NCI-H69 (cell line): ENCODE measurements around the gene VRTN.
"Not testable (repeated sequence)": the region's sequence is repeated elsewhere in the genome, so short reads cannot be mapped to it uniquely, and the experiment has no call there.

Experiments used
- DNase-seq: peaks from one replicate; lab custom pipeline; 2025; lab: John Stamatoyannopoulos, UW

VRTN gene

DNA sequence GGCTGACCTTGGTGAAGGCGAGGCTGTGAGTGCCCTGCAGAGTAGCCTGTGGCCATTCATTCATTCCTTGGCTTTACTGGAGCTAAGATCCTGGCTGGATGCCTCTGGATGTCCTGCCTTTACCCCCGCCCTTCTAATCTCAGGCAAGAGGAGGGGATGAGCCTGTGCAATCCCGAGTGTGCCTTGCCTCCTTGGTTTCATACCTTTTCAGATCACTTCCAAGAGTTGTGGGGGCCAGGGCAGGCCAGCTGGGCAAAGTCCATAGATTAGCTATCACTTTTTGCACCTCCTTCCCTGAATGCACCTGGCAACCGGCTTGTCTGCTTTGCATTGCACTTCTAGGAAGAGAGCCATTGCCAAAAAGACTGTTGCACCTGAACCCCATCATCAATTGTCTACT is 1.5 kb downstream of the VRTN start:
- DNase-seq, result no peak

DNA sequence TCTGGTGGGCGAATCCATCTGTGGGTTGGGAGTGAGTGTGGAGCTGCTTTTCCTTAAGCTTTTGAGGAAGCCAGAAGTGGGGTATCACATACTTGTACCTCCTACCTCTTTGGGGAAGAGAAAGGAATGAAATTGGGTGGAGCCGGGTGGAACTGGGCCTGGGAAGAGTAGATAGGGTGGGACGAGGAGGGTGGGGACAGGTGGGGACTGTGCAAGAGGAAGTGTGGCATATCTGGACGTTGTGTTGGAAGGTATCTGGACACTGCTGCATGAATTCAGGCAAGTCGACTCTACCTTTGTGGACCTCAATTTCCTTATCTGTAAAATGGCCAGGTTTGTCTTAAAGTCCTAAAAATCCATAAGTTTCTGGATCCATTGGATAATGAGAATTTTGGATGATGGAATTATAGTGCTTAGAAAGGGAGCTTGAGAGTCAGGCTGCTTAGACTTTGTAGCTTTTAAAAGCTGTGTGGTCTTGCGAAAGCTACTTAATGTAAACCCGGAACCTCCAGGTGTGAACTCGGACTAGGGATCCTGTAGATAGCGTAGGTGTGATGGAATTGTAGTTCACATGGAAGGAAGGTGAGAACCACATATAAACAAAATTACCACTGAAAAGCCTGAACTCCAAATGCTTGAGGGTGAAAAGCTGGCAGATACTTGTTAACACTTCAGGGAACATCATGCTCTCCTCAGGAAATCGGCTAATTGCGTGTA is 2.1 kb downstream of the VRTN start:
- no peak for DNase-seq

DNA sequence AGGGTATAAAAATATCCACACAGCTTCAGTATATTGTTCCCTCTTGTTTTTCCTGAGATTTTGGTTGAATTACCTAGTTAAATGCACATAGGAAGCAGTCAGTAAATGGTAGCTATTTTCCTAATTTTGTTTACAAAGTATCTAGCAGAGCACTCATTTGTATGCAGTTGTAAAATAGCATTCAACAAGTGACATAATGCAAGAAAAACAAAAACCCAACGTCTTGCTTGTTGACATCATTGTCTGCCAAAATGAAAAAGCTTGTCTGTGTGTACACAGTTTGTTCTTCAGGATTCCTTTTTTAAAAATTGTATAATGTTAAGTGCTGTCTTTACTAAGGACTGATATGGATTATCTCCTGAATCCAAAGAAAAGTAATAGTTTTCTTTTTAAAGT is 2.7 kb downstream of the VRTN start:
- DNase-seq, result no peak

DNA sequence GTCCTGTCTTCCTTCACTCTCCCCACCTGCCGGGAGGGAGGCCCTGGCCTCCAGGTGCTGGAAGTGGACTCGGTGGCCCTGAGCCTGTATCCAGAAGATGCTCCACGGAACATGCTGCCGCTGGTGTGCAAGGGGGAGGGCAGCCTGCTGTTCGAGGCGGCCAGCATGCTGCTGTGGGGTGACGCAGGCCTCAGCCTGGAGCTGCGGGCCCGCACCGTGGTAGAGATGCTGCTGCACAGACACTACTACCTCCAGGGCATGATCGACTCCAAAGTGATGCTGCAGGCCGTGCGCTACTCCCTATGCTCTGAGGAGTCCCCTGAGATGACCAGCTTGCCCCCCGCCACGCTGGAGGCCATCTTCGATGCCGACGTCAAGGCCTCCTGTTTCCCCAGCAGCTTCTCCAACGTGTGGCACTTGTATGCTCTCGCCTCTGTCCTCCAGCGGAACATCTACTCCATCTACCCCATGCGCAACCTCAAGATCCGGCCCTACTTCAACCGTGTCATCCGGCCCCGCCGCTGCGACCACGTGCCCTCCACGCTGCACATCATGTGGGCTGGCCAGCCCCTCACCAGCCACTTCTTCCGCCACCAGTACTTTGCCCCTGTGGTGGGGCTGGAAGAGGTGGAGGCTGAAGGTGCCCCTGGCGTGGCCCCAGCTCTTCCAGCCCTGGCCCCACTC is 8.8 kb downstream of the VRTN start:
- DNase-seq, result no peak

DNA sequence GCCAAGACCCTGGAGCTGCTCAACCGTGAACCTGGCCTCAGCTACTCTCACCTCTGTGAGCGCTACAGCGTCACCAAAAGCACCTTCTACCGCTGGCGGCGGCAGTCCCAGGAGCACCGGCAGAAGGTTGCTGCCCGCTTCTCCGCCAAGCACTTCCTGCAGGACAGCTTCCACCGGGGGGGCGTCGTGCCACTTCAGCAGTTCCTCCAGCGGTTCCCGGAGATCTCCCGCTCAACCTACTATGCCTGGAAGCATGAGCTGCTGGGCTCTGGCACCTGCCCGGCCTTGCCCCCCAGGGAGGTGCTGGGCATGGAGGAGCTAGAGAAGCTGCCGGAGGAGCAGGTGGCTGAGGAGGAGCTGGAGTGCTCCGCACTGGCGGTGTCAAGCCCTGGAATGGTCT is 9.3 kb downstream of the VRTN start:
- no peak for DNase-seq

DNA sequence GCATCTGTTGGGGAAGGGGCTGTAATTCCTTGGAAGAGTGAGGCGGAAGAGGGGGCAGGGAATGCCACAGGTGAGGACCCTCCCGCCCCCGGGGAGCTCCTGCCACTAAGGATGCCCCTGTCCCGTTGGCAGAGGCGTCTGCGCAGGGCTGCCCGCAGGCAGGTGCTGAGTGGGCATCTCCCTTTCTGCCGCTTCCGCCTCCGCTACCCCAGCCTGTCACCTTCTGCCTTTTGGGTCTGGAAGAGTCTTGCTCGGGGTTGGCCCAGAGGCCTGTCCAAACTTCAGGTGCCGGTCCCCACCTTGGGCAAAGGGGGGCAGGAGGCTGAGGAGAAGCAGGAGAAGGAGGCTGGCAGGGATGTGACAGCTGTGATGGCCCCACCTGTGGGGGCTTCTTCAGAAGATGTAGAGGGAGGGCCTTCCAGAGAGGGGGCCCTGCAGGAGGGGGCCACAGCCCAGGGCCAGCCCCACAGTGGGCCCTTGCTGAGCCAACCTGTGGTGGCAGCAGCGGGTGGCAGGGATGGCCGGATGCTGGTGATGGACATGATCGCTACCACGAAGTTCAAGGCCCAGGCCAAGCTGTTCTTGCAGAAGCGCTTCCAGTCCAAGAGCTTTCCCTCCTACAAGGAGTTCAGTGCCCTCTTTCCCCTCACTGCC is 10.0 kb downstream of the VRTN start:
- DNase-seq, result no peak

DNA sequence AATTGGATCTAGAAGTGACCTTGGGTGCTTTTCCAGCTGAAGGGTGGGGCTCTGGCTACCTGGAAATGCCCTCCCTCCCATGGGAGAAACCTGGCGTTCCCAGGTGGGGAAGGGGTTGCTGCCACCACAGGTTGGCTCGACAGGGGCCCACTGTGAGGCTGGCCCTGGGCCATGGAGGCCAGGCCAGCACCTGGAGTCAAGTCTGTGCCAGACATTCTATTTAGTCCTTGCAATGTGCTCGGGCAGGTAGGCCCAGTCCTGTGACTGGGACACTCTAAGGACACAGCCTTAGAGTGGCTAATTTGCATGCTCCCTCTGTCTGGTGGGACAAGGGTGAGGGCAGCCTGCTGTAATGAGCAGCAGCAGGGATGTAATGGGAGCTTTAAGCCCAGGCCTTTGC is 11.9 kb downstream of the VRTN start:
- no peak for DNase-seq

DNA sequence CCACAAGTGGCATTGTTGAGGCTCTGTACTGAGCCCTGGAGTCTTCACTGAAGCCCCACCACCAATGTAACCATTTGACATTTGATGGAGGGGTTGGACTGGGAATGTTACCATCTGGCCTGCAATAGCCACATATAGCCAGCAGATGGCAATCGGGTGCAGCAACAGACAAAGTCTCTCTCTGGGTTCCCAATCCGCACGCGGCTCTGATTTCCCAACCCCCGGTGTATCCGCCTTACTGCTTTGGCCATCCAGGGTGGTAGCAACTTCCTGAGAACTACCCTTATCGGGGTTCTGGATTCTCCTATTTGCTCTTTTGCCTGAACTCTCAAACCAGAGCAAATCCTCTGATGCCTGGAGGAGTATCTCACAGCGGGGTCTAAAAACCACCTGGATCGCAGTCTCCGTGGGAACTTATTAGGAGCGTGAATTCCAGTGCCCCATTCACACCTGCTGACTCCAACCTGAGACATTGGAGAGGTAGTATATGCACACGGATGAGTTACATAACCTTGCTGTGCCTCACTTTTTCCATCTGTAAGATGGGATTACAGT is 14.2 kb downstream of the VRTN start:
- DNase-seq, result peak; percentile 83

DNA sequence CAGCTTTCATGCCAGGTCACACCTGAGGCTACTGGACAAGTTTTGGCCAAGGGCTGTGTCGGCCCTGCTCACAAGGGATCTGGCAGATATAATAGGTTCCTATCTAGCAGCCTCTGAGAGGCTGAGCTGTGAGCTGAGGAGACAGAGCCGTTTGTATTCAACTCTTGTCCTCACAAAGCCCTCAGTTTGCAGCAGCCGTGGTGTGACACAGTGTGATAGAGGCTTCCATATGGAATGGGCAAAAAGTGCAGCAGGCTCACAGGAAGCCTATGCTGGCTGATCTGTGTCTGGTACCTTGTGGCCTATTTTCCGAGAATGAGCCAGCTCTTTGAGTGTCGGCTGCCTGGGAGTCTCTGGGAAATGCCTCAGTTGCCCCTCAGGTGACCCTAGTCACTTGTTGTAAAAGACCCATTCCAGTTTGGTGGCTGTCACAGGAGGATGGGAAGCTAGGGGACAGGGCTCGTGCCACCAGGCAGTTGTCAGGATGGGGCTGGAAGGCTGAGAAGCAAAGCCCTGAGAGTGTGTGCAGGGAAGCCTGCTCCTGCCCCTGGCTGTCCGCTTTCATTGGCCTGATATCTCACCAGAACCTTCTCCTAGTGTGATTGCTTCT is 16.1 kb downstream of the VRTN start:
- no peak for DNase-seq

DNA sequence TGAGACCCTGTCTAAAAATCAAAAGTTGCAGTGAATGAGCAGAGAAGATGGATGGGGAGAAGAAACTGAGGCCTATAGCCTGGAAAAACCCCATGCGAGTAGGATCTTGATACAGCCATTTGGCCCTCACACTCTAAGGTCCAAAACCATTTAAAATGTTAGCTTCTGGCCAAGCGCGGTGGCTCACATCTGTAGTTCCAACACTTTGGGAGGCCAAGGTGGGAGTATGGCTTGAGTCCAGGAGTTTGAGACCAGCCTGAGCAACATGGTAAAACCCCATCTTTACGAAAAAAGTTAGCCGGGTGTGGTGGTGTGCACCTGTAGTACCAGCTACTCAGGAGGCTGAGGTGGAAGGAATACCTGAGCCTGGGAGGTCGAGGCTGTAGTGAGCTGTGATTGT is 19.8 kb downstream of the VRTN start:
- no peak for DNase-seq

DNA sequence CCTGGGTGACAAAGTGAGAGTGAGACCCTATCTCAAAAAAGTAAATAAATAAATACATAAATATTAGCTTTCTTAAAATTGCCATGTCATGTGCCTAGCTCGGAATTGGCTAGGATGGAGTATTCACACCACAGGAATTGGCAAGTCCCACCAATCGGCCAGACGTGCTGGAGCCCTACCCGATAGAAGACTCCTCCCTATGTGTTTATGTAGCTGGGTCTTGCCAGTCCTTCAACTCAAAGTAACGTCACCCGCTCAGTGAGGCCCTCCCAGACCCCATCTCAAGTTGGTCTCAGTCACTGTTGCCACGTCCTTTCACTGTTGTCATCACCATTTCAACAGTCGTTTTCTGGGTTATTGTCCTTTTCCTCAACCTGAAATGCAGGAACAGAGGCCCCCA is 20.2 kb downstream of the VRTN start:
- DNase-seq, result no peak

DNA sequence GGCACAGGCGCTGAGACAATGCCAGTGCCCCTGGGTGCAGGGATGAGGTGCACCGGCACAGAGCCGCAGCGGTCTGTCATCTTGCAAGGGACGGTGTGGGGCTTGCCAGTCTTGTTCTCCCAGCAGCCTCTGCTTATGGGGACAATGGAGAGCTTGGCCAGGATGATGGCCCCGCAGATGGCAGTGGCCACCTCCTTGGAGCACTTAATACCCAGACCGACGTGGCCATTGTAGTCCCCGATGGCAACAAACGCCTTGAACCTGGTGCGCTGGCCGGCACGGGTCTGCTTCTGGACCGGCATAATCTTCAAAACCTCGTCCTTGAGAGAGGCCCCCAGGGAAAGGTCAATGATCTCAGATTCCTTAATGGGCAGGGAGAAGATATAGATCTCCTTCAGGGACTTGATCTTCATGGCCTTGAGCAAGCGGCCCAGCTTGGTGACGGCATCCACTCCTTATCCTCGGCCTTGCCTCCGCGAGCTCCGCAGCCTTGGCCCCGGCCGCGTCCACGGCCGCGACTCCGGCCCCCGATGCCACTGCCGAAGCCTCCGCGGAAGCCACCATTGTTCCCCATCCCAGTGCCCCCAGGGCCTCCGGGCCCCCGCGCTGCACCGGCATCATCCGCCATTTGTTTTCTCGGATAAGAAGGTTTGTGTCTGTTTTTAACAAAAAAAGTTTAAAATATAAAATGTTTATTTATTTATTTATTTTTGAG is 29.9 kb downstream of the VRTN start:
- DNase-seq, result no peak

DNA sequence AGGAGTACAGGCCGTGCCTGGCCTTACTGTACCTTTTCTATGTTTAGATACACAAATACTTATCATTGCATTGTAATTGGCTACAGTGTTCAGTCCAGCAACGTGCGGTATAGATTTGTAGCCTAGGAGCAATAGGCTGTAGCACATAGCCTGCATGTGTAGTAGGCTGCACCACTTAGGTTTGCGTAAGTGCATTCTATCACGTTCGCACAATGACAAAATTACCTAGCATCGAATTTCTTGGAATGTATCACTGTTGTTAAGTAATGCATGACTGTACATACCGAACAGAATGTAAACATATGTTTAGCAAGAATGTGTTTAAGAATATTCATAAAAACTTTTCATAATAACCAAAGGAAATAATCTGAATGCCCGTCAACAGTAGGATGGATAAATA is 31.9 kb downstream of the VRTN start:
- DNase-seq, result no peak

DNA sequence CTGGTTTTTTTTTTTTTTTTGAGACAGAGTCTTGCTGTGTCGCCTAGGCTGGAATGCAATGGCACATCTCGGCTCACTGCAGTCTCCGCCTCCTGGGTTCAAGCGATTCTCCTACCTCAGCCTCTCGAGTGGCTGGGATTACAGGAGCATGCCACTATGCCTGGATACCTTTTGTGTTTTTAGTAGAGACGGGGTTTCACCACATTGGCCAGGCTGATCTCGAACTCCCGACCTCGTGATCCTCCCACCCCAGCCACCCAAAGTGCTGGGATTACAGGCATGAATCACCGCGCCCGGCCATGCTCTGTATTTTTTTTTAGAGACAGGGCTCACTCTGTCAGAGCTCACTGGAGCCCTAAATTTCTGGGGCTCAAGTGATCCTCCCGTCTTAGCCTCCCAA is 32.6 kb downstream of the VRTN start:
- DNase-seq, result no peak

DNA sequence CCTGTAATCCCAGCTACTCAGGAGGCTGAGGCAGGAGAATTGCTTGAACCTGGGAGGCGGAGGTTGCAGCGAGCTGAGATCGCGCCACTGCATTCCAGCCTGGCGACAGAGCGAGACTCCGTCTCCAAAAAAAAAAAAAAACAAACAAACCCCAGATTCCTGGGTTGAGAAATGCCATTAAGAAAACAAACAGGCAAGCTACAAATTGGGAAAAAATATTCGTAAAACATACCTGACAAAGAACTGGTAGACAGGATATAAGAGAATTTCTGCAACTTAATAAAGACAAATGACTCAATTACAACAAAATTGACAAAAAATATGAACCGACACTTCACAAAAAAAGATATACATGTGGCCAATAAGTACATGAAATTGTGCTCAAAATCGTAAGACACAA is 33.3 kb downstream of the VRTN start:
- DNase-seq, result not testable (repeated sequence)

DNA sequence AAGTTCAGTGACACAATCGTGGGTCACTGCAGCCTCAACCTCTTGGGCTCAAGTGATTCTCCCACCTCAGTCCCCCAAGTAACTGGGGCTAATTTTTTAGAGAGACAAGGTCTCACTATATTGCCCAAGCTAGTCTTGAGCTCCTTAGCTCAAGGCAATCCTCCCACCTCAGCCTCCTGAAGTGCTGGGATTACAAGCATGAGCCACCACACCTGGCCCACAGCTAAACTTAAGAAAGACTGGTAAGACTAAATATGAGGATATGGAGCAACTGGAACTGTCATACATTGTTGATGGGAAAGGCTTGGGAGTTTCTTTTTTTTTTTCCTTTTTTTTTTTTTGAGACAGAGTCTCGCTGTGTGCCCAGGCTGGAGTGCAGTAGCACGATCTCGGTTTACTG is 34.0 kb downstream of the VRTN start:
- no peak for DNase-seq

DNA sequence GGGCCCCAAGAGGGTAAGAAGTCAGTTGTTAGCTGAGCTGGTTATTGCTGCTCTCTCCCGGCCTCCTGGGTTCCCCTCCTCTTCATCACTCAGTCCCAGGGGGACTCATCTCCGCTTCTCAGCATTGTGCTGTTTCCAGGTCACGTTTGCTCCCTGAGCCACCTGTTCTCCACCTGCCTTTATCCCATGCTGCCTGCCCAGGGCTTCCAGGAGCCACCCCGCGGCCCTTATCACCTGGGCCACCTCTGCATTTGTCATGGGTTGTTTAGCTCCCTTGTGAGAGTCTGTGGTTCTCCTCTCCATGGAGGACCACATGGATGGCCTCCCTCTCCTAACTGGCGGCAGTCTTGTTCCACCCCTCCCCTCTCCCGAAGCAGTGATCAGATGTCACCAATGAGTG is 41.7 kb downstream of the VRTN start:
- DNase-seq, result no peak

DNA sequence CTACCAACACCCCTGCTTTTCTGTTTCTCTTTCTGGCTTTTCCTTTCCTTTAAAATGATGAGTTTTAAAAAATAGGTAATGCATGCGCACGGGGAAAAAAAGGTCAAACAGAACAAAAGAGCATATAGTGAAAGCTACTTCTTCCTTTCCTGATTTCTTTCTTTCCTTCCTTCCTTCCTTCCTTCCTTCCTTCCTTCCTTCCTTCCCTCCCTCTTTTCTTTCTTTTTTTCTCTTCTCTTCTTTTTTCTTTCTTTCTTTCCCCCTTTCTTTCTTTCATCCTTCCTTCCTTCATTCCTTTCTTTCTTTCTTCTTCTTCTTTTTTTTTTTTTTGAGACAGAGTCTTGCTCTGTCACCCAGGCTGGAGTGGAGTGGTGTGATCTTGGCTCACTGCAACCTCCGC is 42.2 kb downstream of the VRTN start:
- not testable (repeated sequence) for DNase-seq

DNA sequence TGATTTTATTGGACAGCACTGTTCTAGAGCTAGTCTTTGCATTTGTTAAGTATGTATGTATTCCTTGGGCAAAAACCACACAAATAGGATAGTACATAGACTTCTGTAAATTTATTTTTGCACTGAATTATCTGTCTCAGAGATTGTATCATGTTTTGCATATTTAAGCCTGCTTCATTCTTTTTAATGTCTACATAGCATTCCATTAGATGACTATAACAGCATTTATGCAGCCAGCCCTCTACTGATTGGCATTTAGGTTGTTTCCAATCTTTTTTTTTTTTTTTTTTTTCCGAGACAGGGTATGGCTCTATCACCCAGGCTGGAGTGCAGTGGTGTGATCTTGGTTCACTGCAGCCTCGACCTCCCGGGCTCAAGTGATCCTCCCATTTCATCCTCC is 43.2 kb downstream of the VRTN start:
- no peak for DNase-seq

DNA sequence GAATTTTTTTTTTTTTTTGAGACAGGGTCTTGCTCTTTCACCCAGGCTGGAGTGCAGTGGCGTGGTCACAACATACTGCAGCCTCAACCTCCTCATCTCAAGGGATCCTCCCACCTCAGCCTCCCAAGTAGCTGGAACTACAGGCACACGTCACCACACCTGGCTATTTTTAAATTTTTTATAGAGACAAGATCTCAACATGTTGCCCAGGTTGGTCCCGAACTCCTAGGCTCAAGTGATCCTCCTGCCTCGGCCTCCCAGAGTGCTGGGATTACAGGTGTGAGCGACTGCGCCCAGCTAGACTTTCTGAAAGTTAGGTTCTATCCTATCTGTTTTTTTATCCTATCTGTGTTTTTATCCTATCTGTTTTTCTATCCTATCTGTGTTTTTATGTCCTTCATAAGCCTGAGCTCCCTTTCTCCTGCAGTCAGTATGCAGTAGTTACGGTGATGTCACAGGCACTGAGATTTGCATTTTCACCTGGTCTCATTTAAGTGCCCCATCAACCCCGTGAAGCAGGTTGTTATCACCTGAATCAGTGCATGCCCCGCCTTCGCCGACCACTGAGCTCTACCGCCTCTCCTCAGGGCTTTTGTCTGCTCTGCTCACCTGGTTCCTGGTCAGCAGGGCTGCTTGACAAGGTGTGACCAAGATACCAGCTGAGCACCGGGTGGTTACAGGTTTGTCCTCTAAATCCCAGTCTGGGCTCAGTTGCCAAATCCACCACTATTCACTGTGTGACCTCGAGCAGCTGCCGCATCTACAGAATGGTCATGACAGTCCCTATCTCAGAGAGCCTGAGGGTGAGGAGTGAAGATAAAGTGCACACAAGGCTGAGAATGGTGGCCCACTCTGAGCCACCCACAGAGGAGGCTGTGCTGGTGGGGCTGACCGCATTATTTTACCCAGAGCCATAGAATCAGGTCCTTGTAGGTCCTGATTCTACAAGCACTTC is 44.6 kb downstream of the VRTN start:
- DNase-seq, result no peak

DNA sequence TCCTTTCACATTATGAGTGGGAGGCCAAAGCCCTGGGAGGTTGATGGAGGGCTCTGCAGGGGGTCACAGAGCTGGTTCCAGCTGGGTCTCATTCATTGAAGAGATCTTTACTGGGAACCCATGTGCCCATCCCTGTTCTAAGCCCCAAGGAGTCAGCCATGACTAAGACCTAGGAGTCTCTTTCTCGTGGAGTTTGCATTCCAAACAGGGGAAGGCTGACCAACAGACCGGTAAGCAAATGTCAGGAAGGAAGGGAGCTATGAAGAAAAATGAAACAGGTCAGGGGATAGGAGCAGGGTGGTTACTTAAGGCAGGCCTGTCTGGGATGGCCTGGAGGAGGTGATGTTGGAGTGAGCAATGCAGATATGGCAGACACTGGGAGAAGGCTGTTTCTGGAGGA is 46.3 kb downstream of the VRTN start:
- DNase-seq, result no peak
